ENCODE data around the gene SRP68. TPM values are rescaled to one million over a fixed set of nuclear protein-coding genes. Genes with fewer than 3 reads are reported as not detected.

Gene SRP68
- total RNA-seq, 1 experiment from 2014 or later, result 113 TPM

DNA sequence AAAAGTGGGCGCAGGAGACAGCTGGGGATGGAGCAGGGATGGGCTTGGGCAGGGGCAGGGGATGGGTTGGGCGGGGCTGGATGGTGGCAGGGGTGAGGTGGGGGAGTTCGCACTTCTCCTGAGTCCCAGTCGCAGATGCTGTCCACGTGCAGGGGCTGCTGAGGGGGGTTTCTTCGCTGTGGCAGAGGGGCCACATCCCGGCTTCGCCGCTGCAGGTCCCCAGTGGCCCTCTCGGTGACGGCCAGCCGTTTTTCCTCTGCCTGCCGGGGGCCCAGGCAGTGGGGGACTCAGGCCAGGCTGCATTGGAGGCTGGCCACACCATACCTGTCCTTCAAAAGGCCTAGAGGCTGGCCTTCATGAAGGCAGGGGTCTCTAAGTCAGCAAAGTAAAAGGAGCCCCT is 53.5 kb downstream of the SRP68 start:
- no peak for DNase-seq
- intact Hi-C loops (cut with micrococcal nuclease; ENCODE audit: unreplicated experiment), result no loop called here
- Mint-ChIP-seq H3K9me3 (ENCODE audit: unreplicated experiment) (no peaks in the 10 kb centered on the region), H3K27me3 (ENCODE audit: insufficient read depth, unreplicated experiment) (no peaks in the 10 kb centered on the region), H3K4me3 (ENCODE audit: unreplicated experiment) (no peak overlapping the region), H3K36me3 (ENCODE audit: insufficient read depth, unreplicated experiment) (peaks cover 5% of the 10 kb centered on the region), H3K4me1 (ENCODE audit: low read depth, unreplicated experiment) (peaks cover 15% of the 10 kb centered on the region), H3K27ac (ENCODE audit: unreplicated experiment) (no peak overlapping the region)
- Histone ChIP-seq H3K27me3 (replicated peaks; ENCODE audit: control insufficient read depth, insufficient read depth, low read length) (no peaks in the 10 kb centered on the region), H3K9me3 (no peaks in the 10 kb centered on the region), H3K36me3 (ENCODE audit: control insufficient read depth, insufficient read depth, low read length) (no peaks in the 10 kb centered on the region), H3K4me3 (ENCODE audit: low read depth, low read length) (no peak overlapping the region), H3K4me1 (peaks cover 8% of the 10 kb centered on the region)
- ChIA-PET POLR2A (no interaction called here), CTCF (no interaction called here)
- BruUV-seq (replicated peaks), result no TSS peak
- TF ChIP-seq, protein P1, sequence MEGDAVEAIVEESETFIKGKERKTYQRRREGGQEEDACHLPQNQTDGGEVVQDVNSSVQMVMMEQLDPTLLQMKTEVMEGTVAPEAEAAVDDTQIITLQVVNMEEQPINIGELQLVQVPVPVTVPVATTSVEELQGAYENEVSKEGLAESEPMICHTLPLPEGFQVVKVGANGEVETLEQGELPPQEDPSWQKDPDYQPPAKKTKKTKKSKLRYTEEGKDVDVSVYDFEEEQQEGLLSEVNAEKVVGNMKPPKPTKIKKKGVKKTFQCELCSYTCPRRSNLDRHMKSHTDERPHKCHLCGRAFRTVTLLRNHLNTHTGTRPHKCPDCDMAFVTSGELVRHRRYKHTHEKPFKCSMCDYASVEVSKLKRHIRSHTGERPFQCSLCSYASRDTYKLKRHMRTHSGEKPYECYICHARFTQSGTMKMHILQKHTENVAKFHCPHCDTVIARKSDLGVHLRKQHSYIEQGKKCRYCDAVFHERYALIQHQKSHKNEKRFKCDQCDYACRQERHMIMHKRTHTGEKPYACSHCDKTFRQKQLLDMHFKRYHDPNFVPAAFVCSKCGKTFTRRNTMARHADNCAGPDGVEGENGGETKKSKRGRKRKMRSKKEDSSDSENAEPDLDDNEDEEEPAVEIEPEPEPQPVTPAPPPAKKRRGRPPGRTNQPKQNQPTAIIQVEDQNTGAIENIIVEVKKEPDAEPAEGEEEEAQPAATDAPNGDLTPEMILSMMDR (IDR thresholded peaks at IDR 0.05; ENCODE audit: insufficient read depth in 1 of 2, low read depth in 1 of 2, low read length in 1 of 2, severe bottlenecking in 1 of 2, unreplicated experiment in 1 of 2), result no peak

DNA sequence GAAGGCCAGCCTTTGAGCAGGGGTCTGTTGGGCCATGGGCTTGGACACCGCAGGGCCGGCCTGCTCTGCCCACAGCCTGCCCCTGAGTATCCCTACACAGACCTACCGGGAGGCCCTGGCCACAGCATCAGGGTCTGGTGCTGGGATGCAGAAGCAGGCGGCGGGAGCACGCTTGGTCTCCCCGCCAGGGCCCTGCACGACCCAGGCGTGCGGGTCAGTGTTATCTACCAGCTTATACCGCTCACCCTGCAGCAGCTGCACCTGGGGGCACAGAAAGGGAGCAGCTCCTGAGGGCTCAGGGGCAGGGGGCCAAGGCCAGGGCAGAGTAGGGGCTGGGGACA is 54.0 kb downstream of the SRP68 start:
- DNase-seq, result no peak
- H3K27me3 ChIP-seq (replicated peaks; ENCODE audit: control insufficient read depth, insufficient read depth, low read length), result no peaks in the 10 kb centered on the region
- Mint-ChIP-seq H3K27me3 (ENCODE audit: insufficient read depth, unreplicated experiment) (no peaks in the 10 kb centered on the region), H3K36me3 (ENCODE audit: insufficient read depth, unreplicated experiment) (peaks cover 5% of the 10 kb centered on the region), H3K4me1 (ENCODE audit: low read depth, unreplicated experiment) (peaks cover 20% of the 10 kb centered on the region), H3K4me3 (ENCODE audit: unreplicated experiment) (no peak overlapping the region), H3K27ac (ENCODE audit: unreplicated experiment) (no peak overlapping the region), H3K9me3 (ENCODE audit: unreplicated experiment) (no peaks in the 10 kb centered on the region)
- BruUV-seq (replicated peaks), result no TSS peak
- TF ChIP-seq, protein P1 (IDR thresholded peaks at IDR 0.05; ENCODE audit: insufficient read depth in 1 of 2, low read depth in 1 of 2, low read length in 1 of 2, severe bottlenecking in 1 of 2, unreplicated experiment in 1 of 2), result no peak
- no peak overlapping the region for H3K4me3 ChIP-seq (ENCODE audit: low read depth, low read length)
- POLR2A ChIA-PET, result interaction anchor here (0.9 kb wide), 1 partner anchor 85 kb away, joined by 4 read pairs; the partner anchor contains the start of gene EXOC7
- no peaks in the 10 kb centered on the region for H3K36me3 ChIP-seq (ENCODE audit: control insufficient read depth, insufficient read depth, low read length)
- CTCF ChIA-PET, result interaction anchor here (0.5 kb wide), 1 partner anchor 91 kb away, joined by 3 read pairs; no protein-coding TSS in a partner anchor
- H3K9me3 ChIP-seq, result no peaks in the 10 kb centered on the region
- intact Hi-C loops (cut with micrococcal nuclease; ENCODE audit: unreplicated experiment), result no loop called here
- peaks cover 11% of the 10 kb centered on the region for H3K4me1 ChIP-seq

DNA sequence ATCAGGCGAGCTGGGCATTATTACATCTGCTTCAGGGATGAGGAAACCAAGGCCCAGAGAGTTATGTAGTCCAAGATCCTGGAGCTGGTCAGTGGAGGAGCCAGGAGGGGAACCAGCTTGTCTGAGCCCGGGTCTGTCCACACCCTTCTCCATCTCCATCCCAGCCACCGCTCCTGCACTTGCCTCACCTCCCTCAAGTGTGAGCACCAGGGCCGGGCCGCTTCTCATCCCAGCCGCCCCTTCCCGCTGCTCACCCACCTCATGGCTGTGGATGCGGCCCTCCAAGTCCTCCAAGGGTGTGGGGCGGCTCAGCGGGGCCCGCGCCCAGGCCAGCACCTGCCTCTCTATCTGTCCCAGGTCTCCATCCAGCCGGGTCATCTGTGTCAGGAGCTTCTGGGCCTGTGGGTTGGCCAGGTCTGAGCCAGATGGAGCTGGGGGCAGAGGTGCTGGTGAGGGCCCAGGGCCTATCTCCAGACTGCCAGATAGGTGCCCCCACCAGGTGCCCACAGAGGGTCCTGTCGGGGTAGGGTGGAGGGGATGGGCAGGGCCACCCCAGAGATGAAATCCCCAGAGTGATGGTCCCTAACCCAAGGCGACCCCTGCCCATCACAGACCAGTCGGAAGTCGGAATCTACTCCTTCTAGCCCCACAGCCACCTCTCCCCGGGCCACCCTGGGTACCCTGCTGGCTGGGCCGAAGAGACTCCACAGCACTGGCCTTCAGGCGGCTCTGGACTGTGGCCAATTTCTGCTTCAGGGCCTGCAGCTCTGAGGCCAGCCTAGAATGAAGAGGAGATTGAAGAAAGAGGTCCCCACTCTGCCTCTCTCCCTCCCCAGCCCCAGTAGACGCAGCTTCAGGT is 54.6 kb downstream of the SRP68 start:
- H3K4me3 ChIP-seq (ENCODE audit: low read depth, low read length), result no peak overlapping the region
- CTCF ChIA-PET, result interaction anchor here (0.5 to 0.6 kb wide), 2 partner anchors 26 to 91 kb away, joined by 3 to 4 read pairs; no protein-coding TSS in a partner anchor
- POLR2A ChIA-PET, result interaction anchor here (0.9 kb wide), 1 partner anchor 86 kb away, joined by 4 read pairs; the partner anchor contains the start of gene EXOC7
- H3K4me1 ChIP-seq, result peaks cover 11% of the 10 kb centered on the region
- TF ChIP-seq, protein P1 (IDR thresholded peaks at IDR 0.05; ENCODE audit: insufficient read depth in 1 of 2, low read depth in 1 of 2, low read length in 1 of 2, severe bottlenecking in 1 of 2, unreplicated experiment in 1 of 2), result no peak
- no peak overlapping the region for H3K4me3 Mint-ChIP-seq (ENCODE audit: unreplicated experiment)
- H3K9me3 Mint-ChIP-seq (ENCODE audit: unreplicated experiment), result no peaks in the 10 kb centered on the region
- no peaks in the 10 kb centered on the region for H3K36me3 ChIP-seq (ENCODE audit: control insufficient read depth, insufficient read depth, low read length)
- peaks cover 5% of the 10 kb centered on the region for H3K36me3 Mint-ChIP-seq (ENCODE audit: insufficient read depth, unreplicated experiment)
- intact Hi-C loops (cut with micrococcal nuclease; ENCODE audit: unreplicated experiment), result no loop called here
- H3K4me1 Mint-ChIP-seq (ENCODE audit: low read depth, unreplicated experiment), result peaks cover 22% of the 10 kb centered on the region
- no TSS peak for BruUV-seq (replicated peaks)
- H3K27me3 ChIP-seq (replicated peaks; ENCODE audit: control insufficient read depth, insufficient read depth, low read length), result no peaks in the 10 kb centered on the region
- no peak overlapping the region for H3K27ac Mint-ChIP-seq (ENCODE audit: unreplicated experiment)
- H3K27me3 Mint-ChIP-seq (ENCODE audit: insufficient read depth, unreplicated experiment), result no peaks in the 10 kb centered on the region
- H3K9me3 ChIP-seq, result no peaks in the 10 kb centered on the region
- DNase-seq, result no peak
